Progenitor cell of endocrine pancreas (in vitro differentiated cells): ENCODE data around the gene SERAC1. TPM values are rescaled to one million over a fixed set of nuclear protein-coding genes. Genes with fewer than 3 reads are reported as not detected.
"Not testable (repeated sequence)": the region's sequence is repeated elsewhere in the genome, so short reads cannot be mapped to it uniquely, and the experiment has no call there.

Experiments
- DNase-seq: peaks from one replicate; pipeline ENCODE4 v3.0.0; 2021; ENCODE audit warnings: low spot score; ENCODE audit not compliant: unreplicated experiment
- H3K27ac Mint-ChIP-seq: 2 replicates; pipeline ENCODE4 v1.8.0; 2021; ENCODE audit warnings: mild to moderate bottlenecking, moderate library complexity, mixed read lengths
- H3K27me3 Mint-ChIP-seq: 2 replicates; pipeline ENCODE4 v1.8.0; 2021; ENCODE audit warnings: mixed read lengths
- H3K36me3 Mint-ChIP-seq: 2 replicates; pipeline ENCODE4 v1.8.0; 2022; ENCODE audit warnings: mixed read lengths; ENCODE audit not compliant: insufficient read depth
- H3K4me1 Mint-ChIP-seq: 2 replicates; pipeline ENCODE4 v1.8.0; 2021; ENCODE audit warnings: low read depth, mixed read lengths
- H3K4me3 Mint-ChIP-seq: 2 replicates; pipeline ENCODE4 v1.8.0; 2021; ENCODE audit warnings: low read depth, mild to moderate bottlenecking, moderate library complexity, mixed read lengths
- H3K9me3 Mint-ChIP-seq: 2 replicates; pipeline ENCODE4 v1.8.0; 2021; ENCODE audit warnings: low read depth, mixed read lengths
- total RNA-seq: library from RNA; stranded (reverse); gene quantifications from 2 replicates; pipeline ENCODE4 v1.2.1, GENCODE V29; 2021
- TF ChIP-seq, protein P1 (sequence below): fragments of 200-600 bp; sonication (generic); IDR thresholded peaks from one replicate; pipeline ENCODE4 v1.5.0; 2021; ENCODE audit warnings: antibody characterized with exemption, mild to moderate bottlenecking; ENCODE audit not compliant: unreplicated experiment

The SERAC1 gene
- total RNA-seq, 1 donor from 2014 or later = 20.0 TPM

- Mint-ChIP-seq H3K4me1 (peaks cover 2% of the 10 kb centered on the region), H3K27me3 (no peaks in the 10 kb centered on the region), H3K27ac (no peak overlapping the region), H3K4me3 (no peak overlapping the region), H3K9me3 (no peaks in the 10 kb centered on the region), H3K36me3 (peaks cover 18% of the 10 kb centered on the region)
- DNase-seq = no peak
- TF ChIP-seq, protein P1, sequence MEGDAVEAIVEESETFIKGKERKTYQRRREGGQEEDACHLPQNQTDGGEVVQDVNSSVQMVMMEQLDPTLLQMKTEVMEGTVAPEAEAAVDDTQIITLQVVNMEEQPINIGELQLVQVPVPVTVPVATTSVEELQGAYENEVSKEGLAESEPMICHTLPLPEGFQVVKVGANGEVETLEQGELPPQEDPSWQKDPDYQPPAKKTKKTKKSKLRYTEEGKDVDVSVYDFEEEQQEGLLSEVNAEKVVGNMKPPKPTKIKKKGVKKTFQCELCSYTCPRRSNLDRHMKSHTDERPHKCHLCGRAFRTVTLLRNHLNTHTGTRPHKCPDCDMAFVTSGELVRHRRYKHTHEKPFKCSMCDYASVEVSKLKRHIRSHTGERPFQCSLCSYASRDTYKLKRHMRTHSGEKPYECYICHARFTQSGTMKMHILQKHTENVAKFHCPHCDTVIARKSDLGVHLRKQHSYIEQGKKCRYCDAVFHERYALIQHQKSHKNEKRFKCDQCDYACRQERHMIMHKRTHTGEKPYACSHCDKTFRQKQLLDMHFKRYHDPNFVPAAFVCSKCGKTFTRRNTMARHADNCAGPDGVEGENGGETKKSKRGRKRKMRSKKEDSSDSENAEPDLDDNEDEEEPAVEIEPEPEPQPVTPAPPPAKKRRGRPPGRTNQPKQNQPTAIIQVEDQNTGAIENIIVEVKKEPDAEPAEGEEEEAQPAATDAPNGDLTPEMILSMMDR = no peak
These were observed 9.9 kb downstream of the SERAC1 start for GRCh38 chr6:158158123-158158522.

- no peak for DNase-seq
- H3K36me3 Mint-ChIP-seq = peaks cover 18% of the 10 kb centered on the region
- TF ChIP-seq, protein P1 = no peak
- no peak overlapping the region for H3K4me3 Mint-ChIP-seq
- no peaks in the 10 kb centered on the region for H3K27me3 Mint-ChIP-seq
- no peaks in the 10 kb centered on the region for H3K9me3 Mint-ChIP-seq
- H3K4me1 Mint-ChIP-seq = peaks cover 2% of the 10 kb centered on the region
- no peak overlapping the region for H3K27ac Mint-ChIP-seq
These were observed 10.8 kb downstream of the SERAC1 start for GRCh38 chr6:158157064-158157764.

DNA sequence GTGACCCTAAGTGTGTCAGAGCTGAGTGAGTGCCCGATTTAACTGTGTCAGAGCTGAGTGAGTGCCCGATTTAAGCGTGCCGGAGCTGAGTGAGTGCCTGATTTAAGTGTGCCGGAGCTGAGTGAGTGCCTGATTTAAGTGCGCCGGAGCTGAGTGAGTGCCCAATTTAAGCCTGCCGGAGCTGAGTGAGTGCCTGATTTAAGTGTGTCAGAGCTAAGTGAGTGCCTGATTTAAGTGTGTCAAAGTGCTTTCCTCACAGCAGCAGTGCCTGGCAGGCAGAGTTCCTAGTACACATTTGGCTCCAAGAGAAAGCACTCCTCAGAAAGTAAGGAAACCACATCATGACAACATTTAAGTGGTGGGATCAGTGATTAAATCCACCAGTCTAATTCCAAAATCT, 13.2 kb downstream of the SERAC1 start:
- TF ChIP-seq, protein P1 = no peak
- no peak for DNase-seq
- Mint-ChIP-seq H3K27me3 (no peaks in the 10 kb centered on the region), H3K27ac (no peak overlapping the region), H3K9me3 (no peaks in the 10 kb centered on the region), H3K36me3 (peaks cover 14% of the 10 kb centered on the region), H3K4me1 (no peaks in the 10 kb centered on the region), H3K4me3 (no peak overlapping the region)

- no peaks in the 10 kb centered on the region for H3K9me3 Mint-ChIP-seq
- TF ChIP-seq, protein P1 = no peak
- DNase-seq = no peak
- no peaks in the 10 kb centered on the region for H3K27me3 Mint-ChIP-seq
- H3K4me3 Mint-ChIP-seq = no peak overlapping the region
- no peaks in the 10 kb centered on the region for H3K4me1 Mint-ChIP-seq
- H3K36me3 Mint-ChIP-seq = peaks cover 20% of the 10 kb centered on the region
- peak overlapping the region; percentile 27 for H3K27ac Mint-ChIP-seq
These were observed 14.5 kb downstream of the SERAC1 start for GRCh38 chr6:158153576-158153975.

DNA sequence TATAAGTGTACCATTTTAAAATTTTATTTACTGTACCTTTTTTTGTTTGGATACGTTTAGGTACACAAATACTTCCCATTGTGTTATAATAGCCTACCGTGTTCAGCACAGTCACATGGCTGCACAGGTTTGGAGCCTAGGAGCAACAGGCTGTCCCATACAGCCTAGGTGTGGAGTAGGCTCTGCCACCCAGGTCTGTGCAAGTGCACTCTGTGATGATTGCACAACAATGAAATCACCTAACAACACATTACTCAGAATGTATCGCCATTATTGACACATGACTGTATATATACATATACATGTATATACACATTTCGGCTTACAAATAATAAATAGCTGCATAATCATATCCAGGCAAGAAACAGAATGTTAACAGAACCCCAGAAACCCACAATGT, 15.4 kb downstream of the SERAC1 start:
- Mint-ChIP-seq H3K9me3 (no peaks in the 10 kb centered on the region), H3K4me3 (no peak overlapping the region), H3K27ac (no peak overlapping the region), H3K4me1 (no peaks in the 10 kb centered on the region), H3K27me3 (no peaks in the 10 kb centered on the region), H3K36me3 (peaks cover 21% of the 10 kb centered on the region)
- no peak for DNase-seq
- TF ChIP-seq, protein P1 = no peak

DNA sequence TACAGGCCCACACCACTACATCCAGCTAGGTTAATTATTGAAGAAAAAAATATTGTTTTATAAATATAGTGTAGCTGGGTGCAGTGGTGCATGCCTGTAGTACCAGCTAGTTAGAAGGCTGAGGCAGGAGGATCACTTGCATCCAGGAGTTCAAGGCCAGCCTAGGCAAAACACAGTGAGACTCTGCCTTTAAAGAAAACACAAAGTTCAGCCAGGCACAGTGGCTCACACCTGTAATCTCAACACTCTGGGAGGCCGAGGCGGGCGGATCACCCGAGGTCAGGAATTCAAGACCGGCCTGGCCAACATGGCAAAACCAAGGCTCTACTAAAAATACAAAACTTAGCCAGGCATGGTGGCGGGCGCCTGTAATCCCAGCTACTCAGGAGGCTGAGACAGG, 16.0 kb downstream of the SERAC1 start:
- H3K27me3 Mint-ChIP-seq, H3K9me3 Mint-ChIP-seq, H3K27ac Mint-ChIP-seq, H3K4me3 Mint-ChIP-seq, H3K4me1 Mint-ChIP-seq, DNase-seq: not testable (repeated sequence)
- H3K36me3 Mint-ChIP-seq = peaks cover 16% of the 10 kb centered on the region
